HG03342 (cell line): ENCODE measurements around the gene PSKH1.

Source experiments
- ATAC-seq: cut with Tn5 transposase; IDR thresholded peaks from one replicate; pipeline ENCODE4 v1.9.1; 2021; ENCODE audit warnings: mild to moderate bottlenecking, moderate library complexity; ENCODE audit not compliant: unreplicated experiment

PSKH1 gene

GRCh38 chr16:67977005-67977404 is 84.0 kb downstream of the PSKH1 start:
- no peak for ATAC-seq

GRCh38 chr16:67977469-67978227 is 84.6 kb downstream of the PSKH1 start:
- no peak for ATAC-seq
